Measurements from ENCODE around the gene TAF11.

DNA sequence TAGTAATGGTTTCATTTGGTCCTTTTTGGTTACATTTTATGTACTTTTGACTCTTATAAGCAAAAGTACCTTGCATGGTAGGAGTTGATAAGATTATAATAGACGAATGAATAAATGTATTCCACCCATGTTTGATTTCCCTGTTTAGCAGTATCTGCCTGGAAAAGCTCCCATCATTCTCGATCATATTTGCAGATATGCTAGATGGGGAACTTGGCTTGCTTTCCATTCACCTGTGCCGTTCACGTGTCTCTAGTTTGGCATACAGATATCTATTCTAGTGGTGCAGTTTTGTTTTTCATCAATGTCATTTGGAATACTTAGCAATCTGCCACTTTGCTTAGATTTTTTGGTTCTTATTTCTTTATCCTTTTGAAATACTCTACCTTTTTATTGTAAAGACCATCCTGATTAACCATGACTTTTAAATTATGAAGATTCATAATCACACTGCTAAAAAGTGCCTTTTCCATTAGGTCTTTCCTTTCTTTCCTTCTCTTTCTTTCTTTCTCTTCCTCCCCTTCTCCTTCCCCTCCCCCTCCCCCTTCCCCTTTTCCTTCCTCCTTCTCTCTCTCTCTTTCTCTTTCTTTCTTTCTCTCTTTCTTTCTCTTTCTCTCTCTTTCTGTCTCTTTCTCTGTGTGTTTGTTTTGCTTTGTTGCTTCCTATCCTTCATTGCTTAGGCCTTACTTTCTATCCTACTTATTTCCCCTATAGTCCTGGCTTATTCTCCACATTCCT, 41.6 kb upstream of the TAF11 start:
- TF ChIP-seq EZH2 (IDR thresholded peaks at IDR 0.05; ENCODE audit: borderline replicate concordance), result no peak
- TF ChIP-seq, protein P1, sequence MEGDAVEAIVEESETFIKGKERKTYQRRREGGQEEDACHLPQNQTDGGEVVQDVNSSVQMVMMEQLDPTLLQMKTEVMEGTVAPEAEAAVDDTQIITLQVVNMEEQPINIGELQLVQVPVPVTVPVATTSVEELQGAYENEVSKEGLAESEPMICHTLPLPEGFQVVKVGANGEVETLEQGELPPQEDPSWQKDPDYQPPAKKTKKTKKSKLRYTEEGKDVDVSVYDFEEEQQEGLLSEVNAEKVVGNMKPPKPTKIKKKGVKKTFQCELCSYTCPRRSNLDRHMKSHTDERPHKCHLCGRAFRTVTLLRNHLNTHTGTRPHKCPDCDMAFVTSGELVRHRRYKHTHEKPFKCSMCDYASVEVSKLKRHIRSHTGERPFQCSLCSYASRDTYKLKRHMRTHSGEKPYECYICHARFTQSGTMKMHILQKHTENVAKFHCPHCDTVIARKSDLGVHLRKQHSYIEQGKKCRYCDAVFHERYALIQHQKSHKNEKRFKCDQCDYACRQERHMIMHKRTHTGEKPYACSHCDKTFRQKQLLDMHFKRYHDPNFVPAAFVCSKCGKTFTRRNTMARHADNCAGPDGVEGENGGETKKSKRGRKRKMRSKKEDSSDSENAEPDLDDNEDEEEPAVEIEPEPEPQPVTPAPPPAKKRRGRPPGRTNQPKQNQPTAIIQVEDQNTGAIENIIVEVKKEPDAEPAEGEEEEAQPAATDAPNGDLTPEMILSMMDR (IDR thresholded peaks at IDR 0.05; ENCODE audit: poor library complexity), result no peak
- no peak for TF ChIP-seq EZH2phosphoT487 (IDR thresholded peaks at IDR 0.05; ENCODE audit: low read depth, severe bottlenecking, unreplicated experiment)
